ENCODE data around the gene RIOX2. TPM values are rescaled to one million over a fixed set of nuclear protein-coding genes. Genes with fewer than 3 reads are reported as not detected.

RIOX2 gene
- total and polyA plus RNA-seq, 2 experiments from 2014 or later: 29.1 to 36.4 TPM

DNA sequence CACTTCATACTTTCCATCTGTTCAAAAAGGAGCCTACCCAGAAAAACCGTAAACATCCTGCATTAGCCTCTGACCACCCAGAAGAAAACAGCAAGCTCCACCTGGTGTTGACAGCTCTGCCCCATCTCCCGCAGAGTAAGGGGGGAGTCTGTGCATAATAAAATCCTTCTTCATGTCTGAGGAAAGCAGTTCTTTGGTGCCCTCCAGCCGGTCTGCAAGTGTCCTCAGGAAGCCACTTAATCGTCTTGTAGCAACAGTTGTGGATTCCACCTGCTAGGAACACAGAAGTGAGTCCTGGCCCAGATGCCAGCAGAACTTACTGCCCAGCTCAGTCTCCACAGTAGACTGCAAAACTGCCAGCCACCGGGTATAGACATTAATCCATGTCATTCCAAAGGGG, 22.5 kb downstream of the RIOX2 start:
- no peak for TF ChIP-seq EZH2 (IDR thresholded peaks at IDR 0.05; ENCODE audit: insufficient read depth, poor library complexity, severe bottlenecking)
- in situ Hi-C loops (cut with MboI): no loop called here
- Histone ChIP-seq H3K9ac (no peak overlapping the region), H3K36me3 (ENCODE audit: low read depth) (peaks cover 50% of the 10 kb centered on the region), H3K27me3 (replicated peaks; ENCODE audit: insufficient read depth) (no peaks in the 10 kb centered on the region), H3K79me2 (ENCODE audit: insufficient read depth) (no peaks in the 10 kb centered on the region), H2AFZ (no peak overlapping the region), H3K4me3 (no peak overlapping the region), H3K9me3 (ENCODE audit: low read depth) (no peaks in the 10 kb centered on the region), H3K4me1 (ENCODE audit: insufficient read depth) (peaks cover 9% of the 10 kb centered on the region; the same call in 1 of the 2 replicates), H3K9me2 (ENCODE audit: insufficient read depth) (no peaks in the 10 kb centered on the region), H3K4me2 (ENCODE audit: unreplicated experiment) (no peak overlapping the region), H3K27ac (no peak overlapping the region), H4K20me1 (ENCODE audit: insufficient read depth) (no peaks in the 10 kb centered on the region), H3F3A (ENCODE audit: insufficient read depth) (peaks cover 10% of the 10 kb centered on the region; the same call in 1 of the 2 replicates)
- WGBS, 2 experiments (ENCODE audit: low coverage in 1 of 2, low lambda C conversion rate in 2 of 2, missing lambda C conversion rate in 2 of 2): 51 to 55% methylated on average over 5 of the region's 5 CpGs
- no peak for DNase-seq

GRCh38 chr3:97949110-97949485, 23.1 kb downstream of the RIOX2 start:
- no peak overlapping the region for H3K4me2 ChIP-seq (ENCODE audit: unreplicated experiment)
- H3F3A ChIP-seq (ENCODE audit: insufficient read depth): peaks cover 10% of the 10 kb centered on the region; the same call in 1 of the 2 replicates
- no peaks in the 10 kb centered on the region for H3K79me2 ChIP-seq (ENCODE audit: insufficient read depth)
- WGBS, 2 experiments (ENCODE audit: low coverage in 1 of 2, low lambda C conversion rate in 2 of 2, missing lambda C conversion rate in 2 of 2): 78 to 83% methylated on average over 2 of the region's 2 CpGs
- TF ChIP-seq EZH2 (IDR thresholded peaks at IDR 0.05; ENCODE audit: insufficient read depth, poor library complexity, severe bottlenecking): no peak
- TF ChIP-seq EZH2phosphoT487 (IDR thresholded peaks at IDR 0.05; ENCODE audit: insufficient read depth, low read depth): no peak
- no peak overlapping the region for H3K9ac ChIP-seq
- no peaks in the 10 kb centered on the region for H3K27me3 ChIP-seq (replicated peaks; ENCODE audit: insufficient read depth)
- peaks cover 55% of the 10 kb centered on the region for H3K36me3 ChIP-seq (ENCODE audit: low read depth)
- no peak overlapping the region for H2AFZ ChIP-seq
- peaks cover 9% of the 10 kb centered on the region; the same call in 1 of the 2 replicates for H3K4me1 ChIP-seq (ENCODE audit: insufficient read depth)
- no peak for DNase-seq
- no peaks in the 10 kb centered on the region for H4K20me1 ChIP-seq (ENCODE audit: insufficient read depth)
- H3K27ac ChIP-seq: no peak overlapping the region
- H3K9me2 ChIP-seq (ENCODE audit: insufficient read depth): no peaks in the 10 kb centered on the region
- no peaks in the 10 kb centered on the region for H3K9me3 ChIP-seq (ENCODE audit: low read depth)
- in situ Hi-C loops (cut with MboI): no loop called here
- H3K4me3 ChIP-seq: no peak overlapping the region

DNA sequence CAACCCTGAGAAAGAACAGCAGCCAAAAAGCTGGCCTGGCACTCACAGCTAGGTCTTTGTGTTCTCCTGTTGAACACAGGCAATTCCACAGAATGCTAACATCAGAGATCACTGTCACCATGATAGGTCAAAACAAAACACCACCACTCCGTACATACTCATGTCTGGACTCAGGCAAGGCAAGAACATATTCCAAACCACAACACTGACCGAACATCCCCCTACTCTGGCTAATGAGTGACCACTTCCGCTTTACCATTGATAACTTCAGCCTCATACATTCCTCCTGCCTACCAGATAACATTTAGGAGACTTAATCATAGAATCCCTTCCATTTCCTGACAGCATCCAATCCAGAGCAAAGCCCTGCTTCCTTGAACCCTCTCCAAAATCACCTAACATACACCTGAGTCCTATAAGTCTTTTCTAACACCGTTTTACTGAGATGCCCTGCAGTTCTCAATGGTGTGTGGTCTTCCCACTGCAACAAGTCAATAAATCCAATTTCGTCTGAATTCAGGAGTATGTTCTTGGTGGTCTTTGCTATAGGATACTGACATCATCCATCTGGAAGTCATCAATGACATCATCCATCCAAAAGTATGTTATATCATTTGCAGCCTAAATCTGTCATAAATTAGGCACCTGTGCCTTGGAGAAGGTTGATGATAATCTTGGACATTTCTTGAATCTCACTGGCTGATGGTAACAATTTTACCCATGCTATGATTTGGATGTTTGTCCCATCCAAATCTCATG, 23.7 kb downstream of the RIOX2 start:
- Histone ChIP-seq H3K27me3 (replicated peaks; ENCODE audit: insufficient read depth) (no peaks in the 10 kb centered on the region), H3K9me2 (ENCODE audit: insufficient read depth) (no peaks in the 10 kb centered on the region), H3K4me2 (ENCODE audit: unreplicated experiment) (no peak overlapping the region), H3K27ac (no peak overlapping the region), H3K9ac (no peak overlapping the region), H3K36me3 (ENCODE audit: low read depth) (peaks cover 58% of the 10 kb centered on the region), H3K9me3 (ENCODE audit: low read depth) (no peaks in the 10 kb centered on the region), H2AFZ (no peak overlapping the region), H3K4me1 (ENCODE audit: insufficient read depth) (peaks cover 9% of the 10 kb centered on the region; the same call in 1 of the 2 replicates), H3K4me3 (no peak overlapping the region), H3K79me2 (ENCODE audit: insufficient read depth) (no peaks in the 10 kb centered on the region), H4K20me1 (ENCODE audit: insufficient read depth) (no peaks in the 10 kb centered on the region), H3F3A (ENCODE audit: insufficient read depth) (peaks cover 10% of the 10 kb centered on the region; the same call in 1 of the 2 replicates)
- DNase-seq: no peak
- TF ChIP-seq EZH2phosphoT487 (IDR thresholded peaks at IDR 0.05; ENCODE audit: insufficient read depth, low read depth): no peak
- TF ChIP-seq EZH2 (IDR thresholded peaks at IDR 0.05; ENCODE audit: insufficient read depth, poor library complexity, severe bottlenecking): no peak
- 52 to 59% methylated on average over 5 of the region's 5 CpGs for WGBS, 2 experiments (ENCODE audit: low coverage in 1 of 2, low lambda C conversion rate in 2 of 2, missing lambda C conversion rate in 2 of 2)
- in situ Hi-C loops (cut with MboI): no loop called here

DNA sequence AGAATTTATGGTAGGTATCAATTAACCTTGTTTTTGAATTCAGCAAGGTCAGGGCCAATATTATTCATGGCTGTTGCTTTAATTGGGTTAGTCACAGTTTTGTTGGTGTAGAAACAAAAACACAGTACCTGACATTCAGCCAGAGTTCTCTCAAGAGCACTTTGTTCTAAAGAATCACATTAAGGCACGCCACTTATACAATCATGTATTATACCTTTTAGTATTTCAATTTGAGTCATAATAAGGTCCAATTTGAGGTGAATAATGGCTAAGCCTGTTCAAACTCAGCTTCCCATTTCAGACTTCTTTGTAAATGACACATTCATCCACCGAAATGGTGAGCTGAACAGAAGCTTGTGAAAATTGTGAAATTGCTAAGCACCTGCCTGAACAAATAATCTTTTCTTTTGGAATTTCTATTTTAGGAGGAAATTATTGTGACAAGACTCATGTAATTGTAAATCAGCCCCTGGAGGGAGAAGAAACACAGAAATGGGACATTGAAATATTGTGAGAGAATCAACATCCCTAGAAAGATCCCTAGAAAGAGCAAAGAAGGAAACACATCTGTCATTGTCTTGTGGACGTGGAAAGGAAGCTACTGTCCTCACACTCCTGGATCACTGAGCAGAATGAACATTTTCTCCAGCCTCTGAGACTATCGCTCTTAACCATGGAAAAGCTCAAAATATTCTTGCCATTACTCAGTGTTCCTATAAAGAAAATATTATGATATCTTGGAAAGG, 29.3 kb downstream of the RIOX2 start:
- Histone ChIP-seq H3F3A (ENCODE audit: insufficient read depth) (no peaks in the 10 kb centered on the region), H2AFZ (no peak overlapping the region), H3K36me3 (ENCODE audit: low read depth) (peaks cover 45% of the 10 kb centered on the region), H3K4me2 (ENCODE audit: unreplicated experiment) (no peak overlapping the region), H3K9ac (no peak overlapping the region), H3K79me2 (ENCODE audit: insufficient read depth) (no peaks in the 10 kb centered on the region), H3K4me3 (no peak overlapping the region), H3K27ac (no peak overlapping the region), H4K20me1 (ENCODE audit: insufficient read depth) (no peaks in the 10 kb centered on the region), H3K9me3 (ENCODE audit: low read depth) (no peaks in the 10 kb centered on the region), H3K27me3 (replicated peaks; ENCODE audit: insufficient read depth) (no peaks in the 10 kb centered on the region), H3K9me2 (ENCODE audit: insufficient read depth) (no peaks in the 10 kb centered on the region), H3K4me1 (ENCODE audit: insufficient read depth) (no peaks in the 10 kb centered on the region)
- no peak for DNase-seq
- TF ChIP-seq EZH2 (IDR thresholded peaks at IDR 0.05; ENCODE audit: insufficient read depth, poor library complexity, severe bottlenecking) (no peak), EZH2phosphoT487 (IDR thresholded peaks at IDR 0.05; ENCODE audit: insufficient read depth, low read depth) (no peak)
- in situ Hi-C loops (cut with MboI): no loop called here
- WGBS, 2 experiments (ENCODE audit: low coverage in 1 of 2, low lambda C conversion rate in 2 of 2, missing lambda C conversion rate in 2 of 2): 91 to 94% methylated on average over 4 of the region's 4 CpGs

Measured in GM23248 (cell line).